A204.1 (cell line): ENCODE measurements around the gene ZDHHC9.

ENCODE experiments used
- FAIRE-seq: peaks from 2 replicates; lab custom pipeline; 2012; peaks lifted over from hg19 to GRCh38; lab: Jason Lieb, UNC

The ZDHHC9 gene

DNA sequence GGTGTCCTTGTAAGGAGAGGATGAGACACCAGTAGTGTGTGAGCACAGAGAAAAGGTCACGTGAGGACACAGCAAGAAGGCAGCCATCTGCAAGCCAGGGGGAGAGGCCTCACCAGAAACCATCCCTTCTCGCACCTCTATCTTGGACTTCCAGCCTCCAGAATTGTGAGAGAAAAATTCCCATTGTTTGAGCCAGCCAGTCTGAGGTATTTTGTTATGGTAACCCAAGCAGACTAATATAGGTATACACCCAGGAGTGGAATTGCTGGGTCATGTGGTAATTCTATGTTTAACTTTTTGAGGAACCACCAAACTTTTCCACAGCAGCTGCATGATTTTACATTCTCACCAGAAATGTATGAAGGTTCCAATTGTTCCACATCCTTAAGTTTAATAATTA, 25.6 kb downstream of the ZDHHC9 start:
- FAIRE-seq = no peak

DNA sequence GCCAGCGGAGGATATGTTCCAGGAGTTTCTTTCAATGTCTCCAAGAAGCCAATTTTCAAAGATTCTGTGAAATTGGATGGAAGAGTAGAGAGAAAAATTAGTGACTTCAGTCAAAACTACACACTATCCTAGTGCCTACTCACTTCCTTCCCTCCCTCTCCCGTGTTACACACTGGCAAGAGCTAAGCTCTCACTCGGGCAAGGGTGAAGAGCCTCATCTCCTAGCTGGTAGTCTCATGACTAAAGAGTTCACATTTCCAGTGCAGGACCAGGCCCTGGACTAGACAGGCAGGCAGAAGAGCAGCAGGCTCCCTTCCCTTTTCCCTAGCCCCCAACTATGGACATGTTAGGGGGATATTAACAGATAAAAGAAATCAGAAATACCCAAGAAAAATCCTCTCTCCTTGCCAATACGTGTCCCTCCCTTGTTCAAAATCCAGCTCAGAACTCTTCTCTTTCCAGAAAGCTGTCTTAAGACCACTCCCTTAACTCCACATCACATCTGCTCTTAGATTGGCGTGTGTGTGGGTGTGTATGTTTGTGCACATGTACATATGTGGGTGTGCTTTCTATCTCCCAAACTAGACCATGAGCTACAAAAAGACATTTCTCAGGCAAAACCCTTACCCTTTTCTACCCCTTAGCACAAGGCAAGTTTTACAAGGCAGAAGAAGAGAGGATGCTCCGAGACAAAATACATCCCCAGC, 29.9 kb downstream of the ZDHHC9 start:
- no peak for FAIRE-seq

DNA sequence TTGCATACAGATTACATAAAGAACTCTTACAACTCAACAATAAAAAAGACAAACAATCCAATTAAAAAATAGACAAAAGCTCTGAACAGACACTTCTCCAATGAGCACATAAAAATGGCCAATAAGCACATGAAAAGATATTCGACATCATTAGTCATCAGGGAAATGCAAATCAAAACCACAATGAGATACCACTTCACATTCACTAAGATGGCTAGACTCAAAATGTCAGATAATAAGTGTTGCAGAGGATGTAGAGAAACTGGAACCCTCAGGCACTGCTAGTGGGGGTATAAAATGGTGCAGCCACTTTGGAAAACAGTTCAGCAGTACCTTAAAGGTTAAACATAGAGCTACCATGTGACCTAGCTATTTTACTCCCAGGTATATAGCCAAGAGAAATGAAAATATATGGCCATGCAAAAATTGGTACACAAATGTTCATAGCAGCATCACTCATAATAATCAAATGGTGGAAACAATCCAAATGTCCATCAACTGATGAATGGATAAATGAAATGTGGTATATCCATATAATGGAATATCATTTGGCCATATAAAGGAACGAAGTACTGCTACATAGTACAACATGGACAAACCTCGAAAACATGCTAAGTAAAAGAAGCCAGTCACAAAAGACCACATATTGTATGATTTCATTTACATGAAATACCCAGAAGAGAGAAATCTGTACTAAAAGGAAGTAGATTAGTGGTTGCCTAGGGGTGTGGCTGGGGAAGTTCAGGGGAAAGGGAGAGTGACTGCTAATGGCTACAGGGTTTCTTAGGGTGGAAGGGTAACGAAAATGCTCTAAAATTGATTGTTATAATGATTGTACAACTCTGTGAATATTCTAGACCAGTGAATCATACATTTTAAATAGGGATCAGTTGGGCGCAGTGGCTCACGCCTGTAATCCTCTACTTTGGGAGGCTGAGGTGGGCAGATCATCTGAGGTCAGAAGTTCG, 34.6 kb downstream of the ZDHHC9 start:
- FAIRE-seq = no peak

DNA sequence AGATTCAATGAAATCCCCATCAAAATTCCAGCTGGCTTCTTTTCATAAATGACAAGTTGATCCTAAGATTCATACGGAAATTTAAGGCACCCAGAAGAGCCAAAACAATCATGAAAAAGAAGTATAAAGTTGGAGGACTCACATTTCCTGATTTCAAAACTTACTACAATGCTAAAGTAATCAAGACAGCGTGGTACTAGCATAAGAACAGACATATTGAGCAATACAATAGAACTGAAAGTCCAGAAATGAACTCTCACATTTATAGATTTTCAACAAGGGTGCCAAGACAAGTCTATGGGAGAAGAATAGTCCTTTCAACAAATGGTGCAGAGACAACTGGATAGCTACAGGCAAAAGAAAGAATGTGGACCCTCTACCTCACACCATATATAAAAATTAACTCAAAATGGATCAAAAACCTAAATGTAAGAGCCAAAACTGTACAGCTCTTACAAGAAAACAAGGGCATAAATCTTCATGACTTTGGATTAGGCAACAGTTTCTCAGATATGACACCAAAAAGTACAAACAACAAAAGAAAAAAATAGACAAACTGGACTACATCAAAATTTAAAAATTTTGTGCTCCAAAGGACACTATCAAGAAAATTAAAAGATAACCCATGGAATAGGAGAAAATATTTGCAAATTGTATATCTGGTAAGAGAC, 35.4 kb downstream of the ZDHHC9 start:
- FAIRE-seq = no peak

DNA sequence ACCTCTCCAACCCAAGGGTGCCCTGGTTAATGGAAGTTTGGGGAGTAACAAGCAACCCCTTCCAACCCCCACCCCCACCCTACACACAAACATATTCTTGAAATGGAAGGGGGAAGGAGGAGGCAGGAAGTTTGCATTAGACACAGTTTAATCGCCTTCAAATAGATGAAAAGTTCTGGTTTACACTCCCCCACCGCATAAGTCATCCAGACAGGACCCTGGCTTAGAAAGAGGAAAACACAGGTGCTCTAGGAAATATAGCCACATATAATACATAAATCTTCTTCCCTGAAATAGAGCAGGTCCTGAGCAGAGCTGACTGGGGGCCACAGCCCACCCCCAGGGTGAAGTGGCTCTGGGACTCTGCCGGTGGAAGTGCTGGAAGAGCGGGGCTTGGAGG, 38.9 kb downstream of the ZDHHC9 start:
- FAIRE-seq = no peak

DNA sequence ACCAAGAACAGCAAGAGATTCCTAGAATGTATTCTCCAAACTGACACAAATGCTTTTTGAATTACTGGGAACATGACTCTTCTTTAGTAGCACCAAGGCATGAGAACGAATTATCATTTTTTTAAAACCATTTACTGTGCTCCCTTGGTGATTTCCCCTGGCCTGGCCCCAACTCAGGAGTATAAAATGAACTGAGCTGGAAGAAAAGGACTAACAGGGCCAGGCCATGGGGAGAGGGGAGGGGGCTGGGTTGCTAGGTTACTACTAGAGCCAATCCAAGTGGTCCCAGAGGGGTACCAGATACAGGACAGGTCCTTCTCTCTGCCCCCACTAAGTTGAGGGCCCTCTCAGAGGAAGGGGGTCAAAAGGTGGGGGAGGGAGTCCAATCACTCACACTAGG, 40.8 kb downstream of the ZDHHC9 start:
- FAIRE-seq = no peak

DNA sequence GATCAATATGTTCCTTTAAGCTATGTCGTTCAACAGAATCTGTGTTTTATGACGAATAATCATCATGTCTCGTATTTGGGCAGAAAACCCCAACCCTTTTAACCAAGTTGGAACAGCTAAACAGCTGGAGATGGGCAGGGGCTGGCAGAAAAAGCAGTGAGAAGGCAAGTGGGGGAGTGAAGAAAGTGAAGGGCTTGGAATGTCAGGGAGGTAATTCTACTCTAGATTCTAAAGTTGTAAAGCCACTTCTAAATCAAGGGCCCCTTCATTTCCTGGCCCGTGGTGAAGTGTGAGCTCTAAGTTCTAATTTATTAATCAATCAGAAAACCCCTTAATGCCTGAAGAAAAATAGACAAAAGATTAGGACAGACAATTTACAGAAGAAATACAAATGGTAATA, 43.5 kb downstream of the ZDHHC9 start:
- FAIRE-seq = no peak

DNA sequence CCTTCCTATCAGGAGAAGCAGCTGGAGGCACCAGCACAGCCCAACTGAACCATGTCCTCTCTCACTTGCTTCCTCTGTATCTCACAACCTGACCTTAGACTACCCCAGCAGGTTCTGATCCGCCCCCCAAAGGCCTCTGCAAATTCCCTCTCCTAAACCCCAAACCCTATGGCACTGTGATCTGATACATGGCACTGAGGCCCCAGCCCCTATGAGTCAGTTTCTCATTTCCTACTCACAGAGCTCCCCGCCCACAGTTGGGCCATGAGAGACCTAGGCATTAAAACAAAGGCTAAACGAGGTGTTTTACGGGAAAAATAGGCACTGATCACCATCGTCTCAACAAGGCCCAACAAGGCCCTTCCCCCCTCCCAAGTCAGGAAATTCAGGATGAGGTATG, 44.8 kb downstream of the ZDHHC9 start:
- FAIRE-seq = no peak

DNA sequence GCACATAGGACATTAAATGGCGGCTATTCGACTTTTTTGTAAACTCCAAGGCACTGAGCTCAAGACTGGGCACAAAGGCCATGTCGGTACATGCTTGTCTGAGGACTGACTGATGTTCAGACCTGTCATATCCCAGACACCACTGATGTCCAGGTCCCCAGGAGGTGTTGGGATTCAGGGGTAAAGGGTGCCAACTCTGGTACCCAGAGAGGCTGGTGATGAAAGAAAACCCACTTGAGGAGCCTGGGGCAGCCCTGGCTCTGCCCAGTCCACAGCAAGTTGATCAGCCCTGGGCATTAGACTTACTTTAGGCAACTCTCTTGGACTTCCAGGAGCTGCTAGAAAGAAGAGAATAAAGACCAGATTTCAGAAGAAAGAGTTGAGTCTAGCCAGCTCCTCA, 45.2 kb downstream of the ZDHHC9 start:
- FAIRE-seq = no peak

DNA sequence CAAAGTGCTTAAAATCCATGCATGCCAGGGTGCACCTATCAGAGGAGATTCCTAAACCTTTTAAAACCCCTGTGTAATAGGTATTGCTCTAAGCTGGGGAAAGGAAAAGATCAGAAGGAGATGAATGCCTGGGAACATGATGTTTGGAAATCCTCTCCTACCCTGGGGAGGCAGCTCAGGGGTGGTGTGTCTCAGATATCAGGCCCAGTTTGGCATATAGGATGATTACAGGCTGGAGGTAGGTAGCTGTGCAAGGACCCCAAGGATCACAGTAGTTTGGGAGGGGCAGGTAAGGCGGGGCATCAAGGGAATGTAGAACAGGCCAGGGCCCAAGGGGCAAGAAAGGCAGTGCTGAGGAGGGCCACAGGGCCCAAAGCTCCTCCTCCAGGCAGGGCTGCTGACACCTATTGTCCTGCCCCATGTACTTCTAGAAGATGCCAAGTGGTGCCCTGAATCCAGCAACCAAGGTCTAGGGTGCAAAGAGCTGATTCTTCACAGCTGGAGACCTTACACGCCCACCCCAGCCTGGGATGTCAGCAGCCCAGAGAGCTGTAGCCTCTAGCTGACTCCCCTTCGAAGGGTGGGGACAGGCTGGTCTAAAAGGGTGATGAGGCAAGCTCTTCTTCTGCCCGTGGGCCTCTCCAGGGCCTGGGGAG, 46.3 kb downstream of the ZDHHC9 start:
- no peak for FAIRE-seq

DNA sequence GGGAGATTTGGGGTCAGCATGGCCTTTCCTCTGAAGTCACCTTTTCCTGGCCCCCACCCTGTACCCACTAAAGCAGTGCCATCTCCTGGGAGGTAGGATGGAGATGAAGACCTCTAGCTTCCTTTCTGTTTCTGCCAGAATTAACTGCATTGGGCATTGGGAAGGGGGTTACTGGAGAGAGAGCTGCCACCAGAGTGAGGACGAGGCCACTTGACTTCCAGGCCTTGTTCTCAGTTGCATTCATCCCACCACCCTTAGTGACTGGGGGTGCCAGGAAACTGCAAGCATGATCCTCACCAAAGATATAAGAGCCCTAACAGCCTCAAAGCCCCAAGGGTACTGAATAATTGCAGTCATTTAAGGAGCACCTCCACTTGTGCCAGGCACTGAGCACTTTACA, 48.1 kb downstream of the ZDHHC9 start:
- no peak for FAIRE-seq

DNA sequence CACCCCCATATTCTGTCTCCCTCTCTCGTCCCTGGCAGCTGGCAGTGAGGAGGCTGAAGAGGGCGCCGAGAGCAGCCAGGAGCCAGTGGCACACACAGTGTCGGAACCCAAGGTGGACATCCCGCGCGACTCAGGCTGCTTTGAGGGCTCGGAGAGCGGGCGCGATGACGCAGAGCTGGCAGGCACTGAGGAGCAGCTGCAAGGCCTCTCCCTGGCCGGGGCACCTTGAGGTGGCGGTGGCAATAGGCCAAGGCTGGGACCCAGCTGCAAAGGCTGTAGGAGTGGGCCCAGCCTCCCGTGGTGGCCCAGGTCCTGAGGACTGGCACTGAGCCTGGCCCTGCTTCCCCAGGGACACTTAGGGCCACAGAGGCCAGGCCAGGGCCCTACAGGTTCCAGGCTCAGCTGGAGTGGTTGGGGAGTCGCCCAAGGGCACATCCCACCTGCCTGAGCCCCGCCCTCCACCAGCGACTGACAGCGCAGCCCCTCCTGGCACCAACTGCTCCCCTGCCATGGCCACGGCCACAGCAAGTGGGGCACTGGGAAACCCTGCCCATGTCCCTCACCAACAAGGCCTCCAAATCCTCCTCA, 50.0 kb downstream of the ZDHHC9 start:
- no peak for FAIRE-seq

DNA sequence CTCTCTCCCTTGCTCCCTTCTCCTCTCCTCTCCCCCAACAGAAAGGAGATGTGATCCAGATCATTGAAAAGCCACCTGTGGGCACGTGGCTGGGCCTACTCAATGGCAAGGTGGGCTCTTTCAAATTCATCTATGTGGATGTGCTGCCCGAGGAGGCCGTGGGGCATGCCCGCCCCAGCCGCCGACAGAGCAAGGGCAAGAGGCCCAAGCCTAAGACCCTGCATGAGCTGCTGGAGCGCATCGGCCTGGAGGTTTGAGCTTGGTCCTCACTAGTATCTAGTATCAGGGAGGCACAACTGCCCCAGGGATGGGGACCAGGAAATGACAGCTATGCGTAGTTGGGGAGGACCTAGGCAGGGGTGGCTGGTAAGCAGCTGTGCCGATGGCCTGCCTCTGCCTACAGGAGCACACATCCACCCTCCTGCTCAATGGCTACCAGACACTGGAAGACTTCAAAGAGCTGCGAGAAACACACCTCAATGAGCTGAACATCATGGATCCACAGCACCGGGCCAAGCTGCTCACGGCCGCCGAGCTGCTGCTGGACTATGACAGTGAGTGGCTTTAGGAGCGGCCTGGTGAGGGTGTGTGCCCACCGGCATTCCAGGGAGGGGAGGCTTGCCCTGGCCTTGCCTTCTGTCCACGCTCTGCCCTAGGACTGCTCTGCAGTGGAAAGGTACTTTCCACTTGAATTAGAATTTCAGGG, 50.9 kb downstream of the ZDHHC9 start:
- FAIRE-seq = no peak

DNA sequence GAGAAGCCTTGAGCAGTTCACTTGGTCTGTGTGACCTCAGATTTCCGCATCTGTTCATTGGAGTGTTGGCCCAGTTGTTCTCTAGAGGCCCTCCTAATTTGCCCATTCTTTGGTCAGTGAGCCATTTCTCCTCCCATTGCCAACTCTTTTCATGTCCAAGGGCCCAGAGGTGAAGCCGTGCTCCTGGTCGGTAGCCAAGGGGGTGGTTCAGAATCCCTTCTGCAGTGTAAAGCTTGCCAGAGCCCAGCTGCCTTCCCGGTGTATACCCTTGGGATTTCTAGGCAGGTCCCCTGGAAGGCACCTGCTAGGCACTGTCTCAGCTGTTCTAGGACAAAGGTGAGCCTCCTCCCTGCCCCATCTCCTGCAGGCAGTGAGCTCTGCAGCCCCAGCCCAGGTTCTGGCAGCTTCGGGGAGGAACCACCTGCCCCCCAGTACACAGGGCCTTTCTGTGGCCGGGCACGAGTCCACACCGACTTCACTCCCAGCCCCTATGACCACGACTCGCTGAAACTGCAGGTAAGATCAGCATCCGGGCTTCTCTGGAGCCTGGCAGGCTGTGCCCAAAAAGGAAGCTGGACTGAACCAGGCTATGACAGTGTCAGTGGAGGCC, 51.6 kb downstream of the ZDHHC9 start:
- no peak for FAIRE-seq

DNA sequence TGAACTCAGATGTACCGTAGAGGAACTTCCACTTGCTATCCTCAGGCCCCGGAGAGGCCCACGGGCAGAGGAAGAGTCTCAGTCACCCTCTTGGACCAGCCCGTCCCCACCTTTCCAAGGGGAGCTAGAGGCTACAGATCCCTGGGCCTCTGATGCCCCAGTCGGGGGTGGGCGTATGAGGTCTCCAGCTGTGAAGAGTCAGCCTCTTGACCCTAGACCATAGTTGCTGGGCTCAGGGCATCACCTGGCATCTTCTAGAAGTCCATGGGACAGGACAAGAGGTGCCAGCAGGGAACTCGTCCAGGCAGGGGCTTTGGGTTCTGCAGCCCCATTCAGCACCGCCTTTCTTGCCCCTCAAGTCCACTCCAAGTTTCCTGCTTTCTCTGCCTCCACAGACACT, 52.4 kb downstream of the ZDHHC9 start:
- no peak for FAIRE-seq

DNA sequence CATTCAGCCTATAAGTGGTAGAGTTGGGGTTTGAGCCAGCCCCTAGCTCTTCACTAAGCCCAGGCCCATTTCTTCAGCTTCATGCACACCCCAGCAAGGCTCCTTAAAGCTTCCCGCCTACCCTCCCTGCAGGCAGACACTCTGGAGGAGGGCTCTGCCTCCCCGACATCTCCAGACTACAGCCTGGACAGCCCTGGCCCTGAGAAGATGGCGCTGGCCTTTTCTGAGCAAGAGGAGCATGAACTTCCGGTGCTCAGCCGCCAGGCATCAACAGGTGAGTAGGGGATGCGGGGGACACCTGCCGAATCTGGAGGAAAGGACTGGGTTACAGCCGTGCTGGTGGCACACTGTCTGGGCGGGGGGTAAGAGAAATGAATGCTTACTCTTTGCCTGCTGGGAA, 52.9 kb downstream of the ZDHHC9 start:
- FAIRE-seq = no peak

DNA sequence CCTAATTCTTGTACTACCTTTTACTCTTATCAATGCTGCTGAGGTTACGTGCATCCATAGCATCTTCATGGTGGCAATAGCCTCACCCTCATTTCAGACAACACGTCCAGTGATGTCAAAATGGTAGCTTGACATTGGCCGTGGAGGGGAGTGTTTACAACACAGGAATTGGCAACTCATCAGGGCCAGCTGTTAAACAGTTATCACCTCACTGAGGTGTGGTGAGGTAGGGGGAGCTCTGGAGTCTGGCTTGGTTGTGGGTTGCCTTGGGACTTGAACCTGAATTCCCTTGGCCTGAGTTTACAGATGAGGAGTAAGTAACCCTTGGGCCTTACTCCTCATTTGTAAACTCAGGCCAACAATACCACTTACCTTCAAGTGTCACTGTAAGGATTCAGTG, 53.5 kb downstream of the ZDHHC9 start:
- no peak for FAIRE-seq

DNA sequence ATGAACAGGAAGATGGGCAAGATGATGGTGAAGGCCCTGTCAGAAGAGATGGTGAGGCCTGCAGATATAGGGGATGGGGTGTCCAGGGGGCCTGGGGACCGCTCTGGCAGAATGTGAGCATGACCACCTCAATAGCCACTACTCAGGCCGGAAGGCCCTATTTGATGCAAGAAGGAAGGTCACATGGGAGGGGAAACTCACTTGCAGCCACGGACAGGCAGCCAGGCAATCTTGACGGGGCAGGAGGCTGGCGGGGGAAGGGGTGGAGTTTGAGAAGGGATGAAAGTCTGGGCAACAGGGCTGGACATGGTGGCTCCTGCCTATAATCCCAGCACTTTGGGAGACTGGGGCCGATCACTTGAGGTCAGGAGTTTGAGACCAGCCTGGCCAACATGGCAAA, 55.2 kb downstream of the ZDHHC9 start:
- FAIRE-seq = no peak

DNA sequence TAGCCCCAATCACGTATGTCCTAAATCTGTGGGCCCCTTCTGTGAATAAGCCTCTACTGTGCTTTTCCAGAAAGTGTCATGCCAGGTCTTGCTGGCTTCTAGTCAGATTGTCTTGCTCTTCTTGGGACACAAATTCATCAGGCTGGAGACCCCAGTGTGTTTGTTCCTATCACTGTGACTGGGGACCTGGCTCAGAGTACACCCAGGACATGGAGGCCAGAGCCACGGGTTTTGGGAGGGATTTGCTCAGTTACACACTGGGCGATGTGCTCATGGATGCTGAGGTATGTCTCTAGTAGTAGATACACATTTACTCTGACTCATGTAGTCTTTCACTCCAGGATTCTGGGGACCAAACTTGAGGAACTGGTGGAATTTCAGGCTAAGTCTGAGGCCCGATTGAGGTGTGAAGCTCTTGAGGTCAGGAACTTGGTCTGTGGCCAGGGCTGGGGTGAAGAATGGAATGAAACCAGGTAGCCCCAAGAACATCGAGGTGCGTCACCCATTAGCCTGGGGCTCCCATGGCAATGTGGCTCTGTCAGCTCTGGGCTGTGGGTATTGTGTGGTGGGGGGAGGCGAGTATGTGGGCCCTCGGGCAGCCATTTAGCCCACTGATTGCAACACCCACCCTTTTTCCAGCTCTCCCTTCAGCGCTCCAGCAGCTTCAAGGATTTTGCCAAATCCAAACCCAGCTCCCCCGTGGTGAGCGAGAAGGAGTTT, 56.2 kb downstream of the ZDHHC9 start:
- no peak for FAIRE-seq

DNA sequence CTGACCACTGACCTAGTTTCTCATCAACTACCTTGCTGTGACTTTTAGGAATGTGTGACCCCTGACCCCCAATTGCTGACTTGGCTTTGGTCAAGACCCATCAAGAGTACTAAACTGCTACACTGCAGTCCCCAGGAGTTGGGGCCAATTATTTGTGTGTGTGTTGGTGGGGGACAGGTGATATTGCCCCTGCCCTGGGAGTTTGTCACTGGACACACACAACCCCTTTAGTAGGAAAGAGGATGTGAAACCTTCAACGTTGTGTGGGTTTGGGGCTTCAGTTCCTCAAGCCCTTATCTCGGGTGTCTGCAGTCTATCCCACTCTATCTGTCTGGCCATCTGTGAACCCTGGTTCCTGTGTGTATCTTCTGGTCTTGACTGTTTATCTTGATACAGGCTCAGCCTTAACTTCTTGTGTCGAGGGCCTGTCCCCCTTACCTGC, 57.5 kb downstream of the ZDHHC9 start:
- no peak for FAIRE-seq
